Measurements from ENCODE around the gene GALNT10. TPM values are rescaled to one million over a fixed set of nuclear protein-coding genes. Genes with fewer than 3 reads are reported as not detected.
A peak's percentile ranks its signal among the peaks of the same experiment; 100 is the strongest.
"Not testable (repeated sequence)": the region's sequence is repeated elsewhere in the genome, so short reads cannot be mapped to it uniquely, and the experiment has no call there.

Gene GALNT10, protein sequence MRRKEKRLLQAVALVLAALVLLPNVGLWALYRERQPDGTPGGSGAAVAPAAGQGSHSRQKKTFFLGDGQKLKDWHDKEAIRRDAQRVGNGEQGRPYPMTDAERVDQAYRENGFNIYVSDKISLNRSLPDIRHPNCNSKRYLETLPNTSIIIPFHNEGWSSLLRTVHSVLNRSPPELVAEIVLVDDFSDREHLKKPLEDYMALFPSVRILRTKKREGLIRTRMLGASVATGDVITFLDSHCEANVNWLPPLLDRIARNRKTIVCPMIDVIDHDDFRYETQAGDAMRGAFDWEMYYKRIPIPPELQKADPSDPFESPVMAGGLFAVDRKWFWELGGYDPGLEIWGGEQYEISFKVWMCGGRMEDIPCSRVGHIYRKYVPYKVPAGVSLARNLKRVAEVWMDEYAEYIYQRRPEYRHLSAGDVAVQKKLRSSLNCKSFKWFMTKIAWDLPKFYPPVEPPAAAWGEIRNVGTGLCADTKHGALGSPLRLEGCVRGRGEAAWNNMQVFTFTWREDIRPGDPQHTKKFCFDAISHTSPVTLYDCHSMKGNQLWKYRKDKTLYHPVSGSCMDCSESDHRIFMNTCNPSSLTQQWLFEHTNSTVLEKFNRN
- 13.5 TPM for total RNA-seq

DNA sequence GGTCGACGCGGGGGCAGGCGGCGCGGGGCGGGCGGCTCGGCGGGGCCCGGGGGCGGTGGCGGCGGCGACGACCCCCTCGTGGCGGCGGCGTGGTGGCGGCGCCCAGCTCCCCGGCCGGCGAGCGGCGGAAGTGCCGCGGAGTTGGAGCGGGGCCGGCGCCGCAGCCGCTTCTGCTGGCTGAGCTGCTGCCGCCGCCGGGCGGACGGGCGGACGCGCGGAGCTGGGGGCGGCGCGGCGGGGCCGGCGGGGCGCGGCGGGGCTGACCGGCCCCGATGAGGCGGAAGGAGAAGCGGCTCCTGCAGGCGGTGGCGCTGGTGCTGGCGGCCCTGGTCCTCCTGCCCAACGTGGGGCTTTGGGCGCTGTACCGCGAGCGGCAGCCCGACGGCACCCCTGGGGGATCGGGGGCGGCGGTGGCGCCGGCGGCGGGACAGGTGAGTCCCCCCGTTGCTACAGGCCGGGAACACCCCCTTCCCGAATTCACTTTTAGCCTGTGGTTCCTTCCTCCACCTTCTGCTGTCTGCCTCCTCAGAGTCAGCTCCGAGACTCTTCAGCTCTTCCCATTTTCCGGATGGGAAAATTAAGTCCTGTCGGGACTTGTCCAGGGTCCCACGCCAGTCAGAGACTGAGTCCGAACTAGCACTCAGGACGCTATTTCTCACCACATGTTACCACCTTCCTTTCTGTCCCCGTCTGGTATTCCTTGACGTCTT lies at the start of gene GALNT10:
TSS of gene GALNT10 (plus strand) at position 139 of the 710 bp plus-strand sequence. CDS start at position 273, 134 bp downstream.
- DNase-seq (ENCODE audit: low read depth in 2 of 3, low spot score in 2 of 3), result peak in 2 of 3 donors; percentile 67 to 73

DNA sequence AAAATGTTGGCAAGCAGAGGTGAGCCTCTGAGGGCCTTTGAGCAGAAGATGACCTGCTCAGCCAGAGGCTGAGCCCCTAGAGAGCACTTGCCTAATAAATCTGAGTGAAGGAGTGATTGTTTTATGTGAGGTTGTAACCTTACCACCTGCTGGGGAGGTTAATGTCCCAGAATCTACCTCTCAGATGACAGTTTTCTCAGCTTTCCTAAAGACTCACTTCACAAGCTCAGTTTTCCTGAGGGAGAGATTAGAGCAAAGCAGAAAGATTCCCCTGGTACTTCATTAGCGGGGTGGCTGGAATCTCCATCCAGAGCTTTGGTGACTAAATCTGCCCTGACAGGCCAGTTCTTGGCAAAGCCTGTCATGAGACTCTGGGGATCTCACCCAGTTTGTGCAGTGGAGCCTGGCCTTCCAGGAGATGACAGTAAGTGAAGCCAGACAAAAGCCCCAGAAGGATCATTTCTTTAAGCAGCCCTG lies 48.8 kb upstream of the GALNT10 start:
- DNase-seq (ENCODE audit: low read depth in 2 of 3, low spot score in 2 of 3), result no peak

DNA sequence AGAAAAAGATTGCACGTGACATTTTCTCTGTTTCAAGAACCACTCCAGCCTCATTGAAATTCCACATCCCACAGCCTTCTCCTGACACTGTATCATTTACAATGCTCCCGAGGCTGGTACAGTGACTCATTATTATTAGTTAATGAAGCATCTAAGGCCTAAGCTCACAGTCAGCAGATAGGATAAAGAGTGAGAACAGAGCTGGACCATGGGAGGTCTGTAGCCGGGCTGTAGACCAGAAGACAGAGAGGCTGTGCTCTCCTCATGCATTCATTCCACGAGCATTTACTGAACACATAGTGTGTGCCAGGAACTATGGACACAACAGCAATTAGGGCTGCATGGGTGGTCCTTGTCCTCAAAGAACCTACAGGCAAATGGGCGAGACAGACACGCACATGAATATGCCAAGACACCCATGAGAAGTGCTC lies 47.3 kb upstream of the GALNT10 start:
- DNase-seq (ENCODE audit: low read depth in 2 of 3, low spot score in 2 of 3), result no peak

DNA sequence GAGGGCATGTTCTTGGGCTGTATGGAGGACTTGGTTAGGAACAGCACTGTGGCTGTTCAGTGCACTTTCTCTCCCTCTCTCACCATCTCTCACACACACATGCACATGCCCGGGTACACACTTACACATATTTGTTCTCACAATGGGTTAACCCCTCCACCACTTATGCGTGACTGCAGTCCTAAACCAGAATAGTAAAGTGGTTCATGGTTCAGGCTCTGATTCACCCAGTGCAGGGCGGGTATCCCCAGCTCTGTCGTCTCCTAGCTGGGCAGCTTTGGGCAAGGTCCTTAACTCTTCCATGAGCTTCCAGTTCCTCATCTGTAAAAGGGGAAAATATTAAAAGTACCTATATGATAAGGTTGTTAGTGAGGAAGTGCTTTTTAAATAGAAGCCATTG lies 45.3 kb upstream of the GALNT10 start:
- DNase-seq (ENCODE audit: low read depth in 2 of 3, low spot score in 2 of 3), result no peak

DNA sequence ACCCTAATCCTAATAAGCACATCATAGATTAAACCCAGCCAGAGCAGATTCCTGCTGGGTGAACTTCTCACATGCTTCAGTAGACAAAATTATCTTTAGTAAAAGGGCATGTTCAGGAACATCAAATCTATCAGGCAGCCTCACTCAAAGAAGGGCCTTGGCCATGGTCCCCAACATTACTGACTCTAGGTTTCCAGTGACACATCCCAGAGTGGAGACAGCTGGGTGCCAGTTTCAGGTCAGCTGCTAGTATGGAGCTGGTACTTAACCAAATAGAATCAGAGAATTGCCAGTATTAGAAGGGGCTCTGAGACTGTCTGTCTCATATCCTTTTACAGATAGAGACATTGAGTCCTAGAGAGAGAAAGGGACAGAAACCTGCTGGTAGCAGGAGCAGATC lies 44.1 kb upstream of the GALNT10 start:
- no peak for DNase-seq (ENCODE audit: low read depth in 2 of 3, low spot score in 2 of 3)

DNA sequence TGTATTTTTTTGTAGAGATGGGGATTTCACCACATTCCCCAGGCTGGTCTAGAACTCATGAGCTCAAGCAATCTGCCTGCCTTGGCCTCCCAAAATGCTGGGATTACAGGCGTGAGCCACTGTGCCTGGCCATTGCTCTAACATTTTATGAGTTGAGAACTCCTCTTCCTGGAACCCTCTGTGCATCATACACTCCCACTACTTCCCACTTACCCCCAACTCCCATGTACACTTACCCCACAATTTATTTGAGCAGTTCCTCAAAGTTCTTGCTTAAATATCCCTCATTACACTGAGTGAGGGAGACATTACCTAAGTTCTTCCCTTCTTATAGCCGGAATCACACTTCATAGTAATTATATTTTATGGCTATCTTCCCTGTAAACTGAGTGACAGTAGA lies 42.9 kb upstream of the GALNT10 start:
- no peak for DNase-seq (ENCODE audit: low read depth in 2 of 3, low spot score in 2 of 3)

DNA sequence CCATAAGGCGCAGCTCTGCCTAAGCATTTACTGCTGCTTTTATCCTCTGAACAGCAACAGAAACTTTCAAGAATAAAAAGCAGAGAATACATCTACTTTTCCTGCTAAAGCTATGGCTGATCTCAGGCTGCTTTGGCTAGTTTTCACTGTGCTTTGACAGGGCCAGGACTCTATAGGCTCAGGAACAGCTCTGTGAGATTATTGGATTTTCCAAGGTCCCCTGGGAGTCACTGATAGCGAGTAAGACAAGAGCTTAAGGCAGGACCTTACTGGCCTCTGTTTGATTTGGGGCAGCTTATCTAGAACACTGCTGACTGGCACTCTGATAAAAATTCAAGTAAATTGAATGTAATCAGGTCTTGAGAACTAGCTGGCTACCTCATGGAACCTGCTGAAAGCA lies 40.1 kb upstream of the GALNT10 start:
- not testable (repeated sequence) for DNase-seq (ENCODE audit: low read depth in 2 of 3, low spot score in 2 of 3)

DNA sequence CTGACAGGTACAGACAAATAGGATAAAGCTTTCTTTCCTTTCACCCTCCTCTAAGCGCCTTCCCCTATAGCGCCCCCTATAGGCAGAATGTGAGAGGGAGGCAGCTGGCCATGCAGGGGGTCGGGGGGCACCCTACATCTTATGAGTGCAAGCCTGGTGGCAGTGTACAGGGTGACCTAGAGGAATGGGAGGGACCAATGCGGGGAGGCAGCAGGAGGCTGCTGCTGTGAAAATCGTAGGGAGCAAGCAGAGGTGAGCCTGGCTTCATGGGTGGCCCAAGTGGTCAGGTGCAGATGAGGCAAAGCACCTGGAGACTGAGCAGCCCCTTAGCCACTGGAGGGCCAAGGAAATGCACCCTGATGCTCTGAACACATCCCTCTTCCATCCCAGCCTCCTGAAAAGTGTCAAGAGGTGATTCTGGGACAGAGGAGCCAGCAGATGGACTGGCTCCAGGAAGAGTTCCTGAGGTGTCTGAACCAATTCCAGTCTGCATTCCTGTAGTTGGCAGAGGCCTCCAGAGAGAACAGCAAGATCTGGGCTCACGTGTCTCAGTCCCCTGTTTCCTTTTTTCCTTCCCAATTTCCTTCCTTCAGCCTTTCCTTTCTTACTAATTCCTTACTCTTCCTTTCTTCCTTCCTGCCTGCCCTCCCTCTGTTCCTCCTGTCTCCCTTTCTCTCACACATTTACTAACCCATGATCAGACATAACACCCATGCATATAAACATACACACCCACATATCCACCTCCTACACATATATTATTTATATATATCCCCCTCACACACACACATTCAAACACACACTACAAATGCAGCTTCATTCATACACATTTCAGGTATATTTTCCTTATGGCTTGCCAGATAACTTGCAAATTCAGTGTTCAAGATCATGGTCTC lies 32.8 kb upstream of the GALNT10 start:
- DNase-seq (ENCODE audit: low read depth in 2 of 3, low spot score in 2 of 3), result no peak

DNA sequence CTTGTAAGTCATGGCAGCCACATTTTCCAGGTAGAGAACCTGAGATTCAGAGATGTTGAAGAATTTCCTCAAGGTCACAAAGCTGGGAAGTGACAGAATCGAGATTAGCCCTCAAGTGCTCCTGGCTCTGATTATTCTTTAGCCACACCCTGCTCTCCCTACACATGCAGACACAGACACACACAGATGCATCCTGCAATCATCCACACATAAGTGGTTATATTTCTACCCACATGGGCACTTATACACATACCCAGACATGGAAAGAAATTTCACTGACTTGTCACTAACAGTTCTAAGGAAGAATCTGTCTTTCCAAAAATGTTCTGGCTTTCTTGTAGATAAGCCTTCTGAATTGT lies 32.2 kb upstream of the GALNT10 start:
- no peak for DNase-seq (ENCODE audit: low read depth in 2 of 3, low spot score in 2 of 3)

DNA sequence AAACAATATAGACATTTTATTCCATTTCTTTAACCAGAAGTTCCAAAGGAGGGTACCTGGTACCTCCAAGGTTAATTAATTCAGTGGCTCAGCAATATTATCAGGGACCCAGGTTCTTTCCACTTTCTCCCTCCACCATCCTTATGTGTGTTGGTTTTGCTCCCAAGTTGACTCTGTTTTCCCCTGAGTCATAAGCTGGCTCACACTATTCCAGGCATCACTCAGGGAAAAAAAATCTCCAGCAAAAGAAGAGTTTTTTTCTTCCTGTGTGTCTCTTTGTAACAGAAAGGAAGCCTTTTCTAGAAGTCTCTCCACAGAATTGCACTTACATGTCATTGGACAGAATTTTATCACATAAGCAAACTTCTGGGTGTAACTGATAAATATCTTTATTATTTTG lies 31.2 kb upstream of the GALNT10 start:
- DNase-seq (ENCODE audit: low read depth in 2 of 3, low spot score in 2 of 3), result no peak

DNA sequence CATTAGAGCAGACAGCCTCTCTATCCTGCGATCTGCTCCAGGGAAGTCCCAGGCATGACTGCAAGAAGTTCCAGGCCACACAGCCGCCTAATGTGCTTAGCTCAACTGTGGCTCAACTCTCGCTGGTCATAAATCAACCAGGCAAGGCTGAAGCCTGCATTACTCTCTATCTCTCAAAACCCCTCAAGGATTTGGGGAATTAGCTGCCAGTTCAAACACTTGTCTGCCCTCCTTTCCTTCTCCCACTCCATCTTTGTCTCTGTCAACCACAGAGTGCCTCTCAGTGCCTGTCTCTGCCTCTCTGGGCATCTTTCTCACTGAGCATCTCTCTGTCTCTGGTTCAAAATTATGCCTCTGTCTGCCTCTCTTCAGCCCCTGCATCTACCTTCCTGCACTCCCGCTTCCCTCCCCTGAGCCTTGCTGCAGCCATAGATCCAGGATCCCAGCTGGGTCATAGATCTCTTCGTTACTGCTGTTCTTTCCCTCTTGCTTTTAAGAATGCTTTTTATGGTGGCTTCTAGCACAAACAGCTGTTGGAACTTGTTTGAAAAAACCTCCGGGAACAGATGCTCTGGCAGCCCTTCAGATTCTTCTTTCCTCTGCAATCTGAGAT lies 27.9 kb upstream of the GALNT10 start:
- no peak for DNase-seq (ENCODE audit: low read depth in 2 of 3, low spot score in 2 of 3)

DNA sequence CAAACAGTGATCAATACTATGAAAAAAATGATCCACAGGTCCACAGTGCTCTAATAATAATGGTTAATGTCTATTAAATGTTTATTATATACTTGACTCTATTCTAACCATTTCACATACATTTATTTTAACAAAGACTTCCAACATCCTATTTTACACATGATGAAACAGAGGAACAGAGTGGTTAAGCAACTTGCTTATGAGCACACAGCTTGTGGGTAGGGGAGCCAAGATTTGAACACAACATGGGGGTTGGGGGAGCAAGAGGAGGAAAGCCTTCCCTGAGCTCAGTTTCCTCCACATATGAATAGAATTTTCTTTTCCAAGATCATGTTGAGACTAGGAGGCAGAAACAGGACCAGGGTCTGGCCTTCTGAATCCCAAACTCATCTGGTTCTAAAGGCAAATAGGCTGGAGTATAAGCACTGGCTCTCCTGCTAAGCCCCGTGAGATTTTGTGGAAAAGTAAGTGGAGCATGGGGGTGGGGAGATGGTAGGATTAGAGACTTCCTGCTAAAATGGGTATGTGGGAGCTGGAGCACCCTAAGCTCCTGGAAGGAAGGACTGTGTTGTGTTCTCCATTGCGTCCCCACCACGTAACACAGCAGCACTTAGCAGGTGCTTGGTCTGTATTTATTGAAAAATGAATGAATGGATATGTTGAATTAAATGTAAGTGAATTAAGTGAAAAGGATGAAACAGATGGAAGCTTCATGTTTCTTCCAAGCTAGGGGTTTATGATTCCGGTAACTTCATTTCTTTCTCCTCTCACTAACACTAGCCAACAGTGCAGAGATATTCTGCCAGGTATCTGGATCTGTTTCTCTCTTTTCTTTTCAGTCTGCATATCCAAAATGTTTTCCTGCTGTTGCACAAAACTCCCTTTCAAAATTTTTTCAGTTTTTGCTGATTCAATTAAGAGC lies 26.9 kb upstream of the GALNT10 start:
- no peak for DNase-seq (ENCODE audit: low read depth in 2 of 3, low spot score in 2 of 3)

DNA sequence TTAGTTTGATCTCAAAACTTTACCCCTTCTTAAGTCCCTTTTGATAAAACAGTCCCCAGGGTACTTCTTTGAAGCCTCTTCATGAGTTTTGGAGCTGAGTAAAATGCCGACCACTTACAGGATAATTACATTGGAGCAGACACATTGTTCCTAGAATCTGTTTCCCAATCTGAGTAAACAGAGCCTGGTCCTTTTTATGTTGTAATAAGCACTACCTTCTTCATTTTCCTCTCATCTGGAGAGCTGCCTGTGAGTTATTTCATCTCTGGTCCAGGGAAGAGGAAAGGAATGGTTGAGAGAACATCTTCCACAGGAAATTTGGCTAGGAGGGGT lies 26.3 kb upstream of the GALNT10 start:
- no peak for DNase-seq (ENCODE audit: low read depth in 2 of 3, low spot score in 2 of 3)

DNA sequence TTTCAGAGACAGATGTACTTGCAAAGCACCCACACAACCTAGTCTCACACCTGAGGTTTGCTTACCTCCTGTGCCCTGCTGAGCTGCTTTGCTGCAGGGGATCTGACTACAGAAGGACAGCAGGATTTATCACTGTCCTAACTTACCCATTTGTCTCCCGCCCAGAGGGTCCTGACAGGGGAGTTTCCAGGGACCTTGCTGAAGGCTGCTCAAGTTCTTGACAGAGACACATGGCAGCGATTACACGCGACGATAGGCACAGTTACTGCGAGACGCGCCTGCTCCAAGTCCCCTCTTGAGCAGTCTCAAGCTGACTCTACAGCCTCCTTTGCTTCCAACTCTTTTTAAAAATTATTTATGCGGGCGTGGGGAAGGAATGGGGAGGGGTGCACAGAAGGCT lies 24.6 kb upstream of the GALNT10 start:
- DNase-seq (ENCODE audit: low read depth in 2 of 3, low spot score in 2 of 3), result no peak

DNA sequence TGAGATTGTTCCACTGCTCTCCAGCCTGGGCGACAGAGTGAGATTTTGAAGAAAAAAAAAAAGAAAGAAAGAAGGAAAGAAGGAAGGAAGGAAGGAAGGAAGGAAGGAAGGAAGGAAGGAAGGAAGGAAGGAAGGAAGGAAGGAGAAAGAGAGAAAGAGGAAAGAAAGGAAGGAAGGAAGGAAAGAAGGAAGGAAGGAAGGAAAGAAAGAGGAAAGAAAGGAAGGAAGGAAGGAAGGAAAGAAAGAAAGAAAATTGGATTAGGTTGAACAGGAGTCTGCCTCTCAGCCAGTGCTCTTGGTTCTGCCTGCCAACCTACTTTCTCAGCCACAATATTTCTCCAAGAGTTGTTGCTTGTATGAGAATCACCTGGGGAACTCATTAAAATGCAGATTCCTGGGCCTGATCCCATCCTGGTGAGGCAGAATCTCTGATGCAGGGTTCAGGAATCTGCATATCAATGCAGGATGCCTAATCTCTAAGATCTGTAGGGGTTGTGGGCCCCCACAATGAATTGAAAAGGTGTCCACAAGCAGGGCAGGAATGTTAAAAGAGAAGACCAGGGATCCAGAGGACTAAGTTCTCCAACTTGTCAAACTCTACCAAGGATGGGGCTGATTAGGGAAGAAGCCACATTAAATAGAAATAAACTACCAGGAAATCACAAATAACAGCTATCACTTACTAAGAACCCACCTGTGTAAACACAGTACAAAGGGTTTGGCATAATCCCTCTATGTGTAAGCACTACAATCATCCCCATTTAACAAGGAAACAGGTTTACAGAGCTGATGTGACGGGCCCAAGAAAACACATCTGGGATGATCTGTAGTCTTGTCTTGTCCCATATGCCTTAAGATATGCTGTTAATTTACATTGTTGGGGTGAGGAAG lies 23.4 kb upstream of the GALNT10 start:
- no peak for DNase-seq (ENCODE audit: low read depth in 2 of 3, low spot score in 2 of 3)

DNA sequence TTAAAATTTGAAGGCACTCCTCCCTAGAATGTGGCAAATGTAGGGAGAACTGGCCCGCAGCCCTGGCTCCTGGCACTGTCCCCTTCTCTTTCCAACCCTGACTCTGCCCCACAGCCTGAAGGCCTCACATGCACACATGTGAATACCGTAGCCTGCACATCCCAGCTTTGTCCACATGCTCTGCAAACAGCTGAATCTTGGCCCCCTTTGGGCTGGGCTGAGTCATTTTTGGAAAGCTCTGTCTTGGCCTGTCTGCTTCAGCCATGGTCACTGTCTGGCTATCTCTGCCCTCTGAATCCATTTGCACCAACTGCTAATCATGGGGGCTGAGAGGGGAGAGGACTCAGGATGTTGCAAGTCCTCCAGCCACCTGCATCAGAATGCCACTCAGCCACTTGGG lies 22.1 kb upstream of the GALNT10 start:
- DNase-seq (ENCODE audit: low read depth in 2 of 3, low spot score in 2 of 3), result no peak

DNA sequence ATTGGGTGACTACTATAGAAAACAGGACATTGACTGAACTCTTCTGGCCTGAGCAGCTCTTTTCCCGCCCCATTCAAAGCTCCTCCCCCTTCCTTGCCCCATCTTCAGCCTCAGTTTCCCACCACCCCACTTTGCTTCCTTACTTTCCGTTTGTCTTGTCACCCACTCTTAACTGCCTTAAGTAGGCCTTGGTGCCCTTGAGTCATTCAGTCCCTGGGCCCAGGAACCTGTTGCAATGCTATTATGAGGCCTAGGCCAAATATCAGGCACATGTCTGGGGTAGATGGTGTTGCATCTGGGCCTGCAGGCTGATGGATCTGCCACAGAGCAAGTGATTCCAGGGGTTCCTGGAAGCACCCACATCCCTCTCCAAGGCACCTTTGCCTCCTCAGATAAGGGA lies 17.7 kb upstream of the GALNT10 start:
- no peak for DNase-seq (ENCODE audit: low read depth in 2 of 3, low spot score in 2 of 3)

DNA sequence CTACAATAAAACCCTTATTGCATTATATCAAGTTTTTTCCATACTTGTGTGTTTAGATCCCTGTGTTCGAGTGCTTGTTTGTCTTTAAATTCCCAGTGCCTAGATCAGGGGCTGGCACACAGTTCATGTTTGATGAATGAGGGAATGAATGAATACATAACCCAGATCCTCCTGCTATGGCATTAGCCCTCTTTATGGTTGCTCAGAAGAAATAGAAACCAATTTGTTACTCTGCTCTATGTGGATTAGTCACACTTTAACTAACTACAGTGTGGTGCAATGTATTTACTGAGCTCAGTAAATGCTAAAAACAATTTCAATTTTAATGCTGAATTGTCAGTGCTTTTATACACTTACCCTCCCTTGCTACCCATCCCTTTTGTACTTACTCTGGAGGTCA lies 16.4 kb upstream of the GALNT10 start:
- DNase-seq (ENCODE audit: low read depth in 2 of 3, low spot score in 2 of 3), result no peak
